ENCODE data around the gene KCNAB3.
"Not testable (repeated sequence)": the region's sequence is repeated elsewhere in the genome, so short reads cannot be mapped to it uniquely, and the experiment has no call there.

KCNAB3 gene

DNA sequence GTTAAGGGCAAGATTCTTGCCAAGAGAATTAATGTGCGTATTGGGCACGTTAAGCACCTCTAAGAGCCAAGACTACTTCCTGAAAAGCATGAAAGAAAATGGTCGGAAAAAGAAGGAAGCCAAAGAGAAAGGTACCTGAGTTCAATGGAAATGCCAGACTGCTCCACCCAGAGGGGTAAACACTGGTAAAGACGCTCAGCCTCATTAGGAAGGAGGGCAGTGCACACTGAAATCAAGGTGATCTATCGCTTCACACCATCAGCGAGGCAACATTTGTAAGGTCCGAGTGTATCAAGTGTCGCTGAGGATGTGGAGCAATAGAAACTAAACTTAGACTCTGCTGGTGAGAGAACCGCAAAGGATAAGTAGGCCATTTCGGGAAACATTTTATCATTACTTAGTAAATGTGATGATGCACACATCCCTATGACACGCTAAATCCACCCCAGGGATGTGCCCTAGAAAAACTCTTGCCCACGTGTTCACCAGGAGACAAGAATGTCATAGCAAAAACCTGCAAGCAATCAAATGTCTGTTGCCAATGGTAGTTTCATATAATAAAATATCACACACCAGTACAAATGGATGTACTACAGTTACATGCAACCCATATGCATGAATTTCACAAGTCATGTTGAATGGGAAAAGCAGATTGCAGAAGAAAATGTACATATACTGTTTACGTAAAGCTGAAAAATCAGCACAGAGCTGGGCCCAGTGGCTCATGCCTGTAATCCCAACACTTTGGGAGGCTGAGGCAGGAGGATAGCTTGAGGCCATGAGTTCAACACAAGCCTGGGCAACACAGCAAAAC is 26.0 kb upstream of the KCNAB3 start:
- H3K9ac ChIP-seq (ENCODE audit: low read depth, low read length): no peak overlapping the region
- no peaks in the 10 kb centered on the region for H3K9me3 ChIP-seq (replicated peaks; ENCODE audit: low read length)
- no peak overlapping the region for H3K4me2 ChIP-seq (ENCODE audit: low read length)
- H3K27me3 ChIP-seq (ENCODE audit: control insufficient read depth, insufficient read depth, low read length): no peaks in the 10 kb centered on the region
- no peak overlapping the region for H3K4me3 ChIP-seq (ENCODE audit: low read length)
- peaks cover 4% of the 10 kb centered on the region for H3K36me3 ChIP-seq (ENCODE audit: insufficient read depth, low read length)
- H3K4me1 ChIP-seq (ENCODE audit: control insufficient read depth, insufficient read depth, low read length): no peaks in the 10 kb centered on the region

DNA sequence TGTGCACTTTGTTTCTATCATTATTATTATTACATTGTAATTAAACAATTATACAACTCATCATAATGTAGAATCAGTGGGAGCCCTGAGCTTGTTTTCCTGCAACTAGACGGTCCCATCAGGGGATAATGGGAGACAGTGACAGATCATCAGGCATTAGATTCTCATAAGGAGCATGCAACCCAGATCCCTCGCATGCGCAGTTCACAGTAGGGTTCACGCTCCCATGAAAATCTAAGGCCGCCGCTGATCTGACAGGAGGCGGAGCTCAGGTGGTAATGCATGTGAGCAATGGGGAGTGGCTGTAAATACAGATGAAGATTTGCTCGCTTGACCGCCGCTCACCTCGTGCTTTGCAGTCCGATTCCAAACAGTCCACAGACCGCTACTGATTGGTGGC is 23.6 kb upstream of the KCNAB3 start:
- H3K4me3 ChIP-seq (ENCODE audit: low read length); H3K4me1 ChIP-seq (ENCODE audit: control insufficient read depth, insufficient read depth, low read length); H3K9me3 ChIP-seq (replicated peaks; ENCODE audit: low read length); H3K4me2 ChIP-seq (ENCODE audit: low read length); H3K9ac ChIP-seq (ENCODE audit: low read depth, low read length); H3K27me3 ChIP-seq (ENCODE audit: control insufficient read depth, insufficient read depth, low read length): not testable (repeated sequence)
- peaks cover 24% of the 10 kb centered on the region for H3K36me3 ChIP-seq (ENCODE audit: insufficient read depth, low read length)

GRCh38 chr17:7951143-7951792 is 21.6 kb upstream of the KCNAB3 start:
- Histone ChIP-seq H3K4me2 (ENCODE audit: low read length) (no peak overlapping the region), H3K4me1 (ENCODE audit: control insufficient read depth, insufficient read depth, low read length) (no peaks in the 10 kb centered on the region), H3K9ac (ENCODE audit: low read depth, low read length) (no peak overlapping the region), H3K9me3 (replicated peaks; ENCODE audit: low read length) (no peaks in the 10 kb centered on the region), H3K36me3 (ENCODE audit: insufficient read depth, low read length) (peaks cover 37% of the 10 kb centered on the region), H3K4me3 (ENCODE audit: low read length) (no peak overlapping the region), H3K27me3 (ENCODE audit: control insufficient read depth, insufficient read depth, low read length) (no peaks in the 10 kb centered on the region)

- Histone ChIP-seq H3K27me3 (ENCODE audit: control insufficient read depth, insufficient read depth, low read length) (no peaks in the 10 kb centered on the region), H3K9ac (ENCODE audit: low read depth, low read length) (no peak overlapping the region), H3K4me1 (ENCODE audit: control insufficient read depth, insufficient read depth, low read length) (no peaks in the 10 kb centered on the region), H3K36me3 (ENCODE audit: insufficient read depth, low read length) (peaks cover 44% of the 10 kb centered on the region), H3K4me2 (ENCODE audit: low read length) (no peak overlapping the region), H3K4me3 (ENCODE audit: low read length) (no peak overlapping the region), H3K9me3 (replicated peaks; ENCODE audit: low read length) (no peaks in the 10 kb centered on the region)
Observed at GRCh38 chr17:7950578-7950977, 20.9 kb upstream of the KCNAB3 start.

- no peaks in the 10 kb centered on the region for H3K27me3 ChIP-seq (ENCODE audit: control insufficient read depth, insufficient read depth, low read length)
- no peak overlapping the region for H3K4me2 ChIP-seq (ENCODE audit: low read length)
- peaks cover 66% of the 10 kb centered on the region for H3K36me3 ChIP-seq (ENCODE audit: insufficient read depth, low read length)
- no peak overlapping the region for H3K4me3 ChIP-seq (ENCODE audit: low read length)
- no peaks in the 10 kb centered on the region for H3K4me1 ChIP-seq (ENCODE audit: control insufficient read depth, insufficient read depth, low read length)
- no peak overlapping the region for H3K9ac ChIP-seq (ENCODE audit: low read depth, low read length)
- no peaks in the 10 kb centered on the region for H3K9me3 ChIP-seq (replicated peaks; ENCODE audit: low read length)
Observed at GRCh38 chr17:7947651-7948050, 18.0 kb upstream of the KCNAB3 start.

- H3K9ac ChIP-seq (ENCODE audit: low read depth, low read length): no peak overlapping the region
- no peak overlapping the region for H3K4me3 ChIP-seq (ENCODE audit: low read length)
- no peaks in the 10 kb centered on the region for H3K4me1 ChIP-seq (ENCODE audit: control insufficient read depth, insufficient read depth, low read length)
- no peaks in the 10 kb centered on the region for H3K27me3 ChIP-seq (ENCODE audit: control insufficient read depth, insufficient read depth, low read length)
- H3K4me2 ChIP-seq (ENCODE audit: low read length): no peak overlapping the region
- H3K9me3 ChIP-seq (replicated peaks; ENCODE audit: low read length): no peaks in the 10 kb centered on the region
- peaks cover 66% of the 10 kb centered on the region for H3K36me3 ChIP-seq (ENCODE audit: insufficient read depth, low read length)
Observed at GRCh38 chr17:7946441-7946840, 16.8 kb upstream of the KCNAB3 start.

DNA sequence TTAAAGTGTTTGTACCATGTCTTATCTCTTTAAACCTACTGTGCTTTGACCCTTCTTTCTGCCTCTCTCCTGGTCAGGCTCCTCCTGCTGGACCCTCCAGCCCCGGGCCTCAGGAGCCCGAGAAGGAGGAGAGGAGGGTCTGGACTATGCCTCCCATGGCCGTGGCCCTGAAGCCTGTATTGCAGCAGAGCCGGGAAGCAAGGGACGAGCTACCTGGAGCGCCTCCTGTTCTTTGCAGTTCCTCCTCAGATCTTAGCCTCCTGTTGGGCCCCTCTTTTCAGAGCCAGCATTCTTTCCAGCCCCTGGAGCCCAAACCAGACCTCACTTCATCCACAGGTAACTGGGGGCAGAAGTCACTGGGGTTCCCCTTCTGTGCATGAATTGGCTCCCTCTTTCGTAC is 16.0 kb upstream of the KCNAB3 start:
- peaks cover 73% of the 10 kb centered on the region for H3K36me3 ChIP-seq (ENCODE audit: insufficient read depth, low read length)

GRCh38 chr17:7944326-7944725 is 14.7 kb upstream of the KCNAB3 start:
- no peak overlapping the region for H3K4me2 ChIP-seq (ENCODE audit: low read length)
- no peaks in the 10 kb centered on the region for H3K9me3 ChIP-seq (replicated peaks; ENCODE audit: low read length)
- peaks cover 77% of the 10 kb centered on the region for H3K36me3 ChIP-seq (ENCODE audit: insufficient read depth, low read length)
- no peak overlapping the region for H3K9ac ChIP-seq (ENCODE audit: low read depth, low read length)
- no peaks in the 10 kb centered on the region for H3K4me1 ChIP-seq (ENCODE audit: control insufficient read depth, insufficient read depth, low read length)
- no peaks in the 10 kb centered on the region for H3K27me3 ChIP-seq (ENCODE audit: control insufficient read depth, insufficient read depth, low read length)
- H3K4me3 ChIP-seq (ENCODE audit: low read length): no peak overlapping the region

More for the DNA sequence above, 16.0 kb upstream of the KCNAB3 start:
- H3K27me3 ChIP-seq (ENCODE audit: control insufficient read depth, insufficient read depth, low read length): no peaks in the 10 kb centered on the region
- H3K4me1 ChIP-seq (ENCODE audit: control insufficient read depth, insufficient read depth, low read length): no peaks in the 10 kb centered on the region
- H3K4me3 ChIP-seq (ENCODE audit: low read length): no peak overlapping the region
- no peak overlapping the region for H3K4me2 ChIP-seq (ENCODE audit: low read length)
- no peak overlapping the region for H3K9ac ChIP-seq (ENCODE audit: low read depth, low read length)
- no peaks in the 10 kb centered on the region for H3K9me3 ChIP-seq (replicated peaks; ENCODE audit: low read length)

- no peak overlapping the region for H3K4me3 ChIP-seq (ENCODE audit: low read length)
- no peak overlapping the region for H3K9ac ChIP-seq (ENCODE audit: low read depth, low read length)
- no peaks in the 10 kb centered on the region for H3K27me3 ChIP-seq (ENCODE audit: control insufficient read depth, insufficient read depth, low read length)
- H3K4me1 ChIP-seq (ENCODE audit: control insufficient read depth, insufficient read depth, low read length): no peaks in the 10 kb centered on the region
- H3K9me3 ChIP-seq (replicated peaks; ENCODE audit: low read length): no peaks in the 10 kb centered on the region
- peaks cover 71% of the 10 kb centered on the region for H3K36me3 ChIP-seq (ENCODE audit: insufficient read depth, low read length)
- no peak overlapping the region for H3K4me2 ChIP-seq (ENCODE audit: low read length)
Observed at GRCh38 chr17:7943291-7943690, 13.6 kb upstream of the KCNAB3 start.

DNA sequence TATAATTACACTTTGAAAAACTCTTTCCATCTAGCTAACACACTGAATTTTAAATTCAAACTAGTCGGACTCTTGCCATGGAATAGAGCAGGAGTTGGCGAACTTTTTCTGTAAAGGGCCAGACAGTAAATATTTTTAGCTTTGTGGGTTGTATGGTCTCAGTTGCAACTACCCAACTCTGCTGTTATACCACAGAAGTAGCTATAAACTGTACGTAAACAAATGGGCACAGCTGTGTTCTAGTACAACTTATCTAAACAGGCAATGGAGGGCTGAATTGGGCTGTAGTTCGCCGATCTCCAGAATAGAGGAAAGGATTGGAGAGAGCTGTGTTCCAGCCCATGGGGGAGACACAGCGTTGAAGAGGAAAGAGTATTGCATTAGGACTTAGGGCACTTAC is 11.1 kb upstream of the KCNAB3 start:
- Histone ChIP-seq H3K4me2 (ENCODE audit: low read length) (no peak overlapping the region), H3K27me3 (ENCODE audit: control insufficient read depth, insufficient read depth, low read length) (no peaks in the 10 kb centered on the region), H3K4me1 (ENCODE audit: control insufficient read depth, insufficient read depth, low read length) (no peaks in the 10 kb centered on the region), H3K9ac (ENCODE audit: low read depth, low read length) (no peak overlapping the region), H3K9me3 (replicated peaks; ENCODE audit: low read length) (no peaks in the 10 kb centered on the region), H3K4me3 (ENCODE audit: low read length) (no peak overlapping the region), H3K36me3 (ENCODE audit: insufficient read depth, low read length) (peaks cover 70% of the 10 kb centered on the region)

DNA sequence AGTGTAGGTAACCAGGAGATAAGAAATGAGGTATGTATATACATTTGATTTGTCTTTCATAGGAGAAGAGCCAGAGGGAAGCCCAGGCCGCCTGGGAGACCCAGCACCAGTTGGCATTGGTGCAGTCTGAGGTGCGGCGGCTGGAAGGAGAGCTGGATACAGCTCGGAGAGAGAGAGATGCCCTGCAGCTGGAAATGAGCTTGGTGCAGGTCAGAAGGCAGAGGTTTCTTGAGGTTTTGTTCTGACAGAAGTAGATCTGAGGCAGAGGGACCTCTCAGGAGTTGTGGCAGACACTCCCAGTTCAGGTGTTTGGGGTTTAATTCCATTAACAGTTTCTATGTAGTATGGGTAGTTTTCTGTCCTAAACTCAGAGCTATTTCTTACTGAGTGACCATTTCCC is 10.4 kb upstream of the KCNAB3 start:
- Histone ChIP-seq H3K9ac (ENCODE audit: low read depth, low read length) (no peak overlapping the region), H3K4me1 (ENCODE audit: control insufficient read depth, insufficient read depth, low read length) (no peaks in the 10 kb centered on the region), H3K36me3 (ENCODE audit: insufficient read depth, low read length) (peaks cover 71% of the 10 kb centered on the region), H3K4me2 (ENCODE audit: low read length) (no peak overlapping the region), H3K9me3 (replicated peaks; ENCODE audit: low read length) (no peaks in the 10 kb centered on the region), H3K4me3 (ENCODE audit: low read length) (no peak overlapping the region), H3K27me3 (ENCODE audit: control insufficient read depth, insufficient read depth, low read length) (no peaks in the 10 kb centered on the region)

DNA sequence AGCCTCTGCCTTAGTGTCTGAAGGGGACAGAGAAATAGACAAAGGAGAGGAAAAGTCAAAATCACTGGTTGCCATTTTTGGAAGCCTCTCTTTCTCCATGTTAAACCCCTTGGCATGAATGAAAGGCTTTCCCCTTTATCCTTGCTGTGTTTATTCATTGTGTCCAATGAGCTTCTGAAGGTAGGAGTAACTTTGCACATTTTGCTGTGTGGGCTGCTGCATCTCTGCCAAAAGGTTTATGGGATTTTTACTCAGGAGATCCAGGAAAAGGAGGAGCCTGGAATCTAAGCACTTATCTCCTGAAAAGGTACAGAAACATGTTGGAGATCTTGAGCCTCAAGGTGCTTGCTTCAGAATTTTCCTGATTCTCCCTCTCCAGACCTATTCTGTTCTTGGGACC is 6.2 kb upstream of the KCNAB3 start:
- Histone ChIP-seq H3K9ac (ENCODE audit: low read depth, low read length) (no peak overlapping the region), H3K9me3 (replicated peaks; ENCODE audit: low read length) (no peaks in the 10 kb centered on the region), H3K4me2 (ENCODE audit: low read length) (no peak overlapping the region), H3K4me1 (ENCODE audit: control insufficient read depth, insufficient read depth, low read length) (peaks cover 17% of the 10 kb centered on the region), H3K27me3 (ENCODE audit: control insufficient read depth, insufficient read depth, low read length) (no peaks in the 10 kb centered on the region), H3K4me3 (ENCODE audit: low read length) (no peak overlapping the region), H3K36me3 (ENCODE audit: insufficient read depth, low read length) (peaks cover 51% of the 10 kb centered on the region)

Measured in skeletal muscle satellite cell (primary cell).